Measurements from ENCODE around the gene ENAH.

DNA sequence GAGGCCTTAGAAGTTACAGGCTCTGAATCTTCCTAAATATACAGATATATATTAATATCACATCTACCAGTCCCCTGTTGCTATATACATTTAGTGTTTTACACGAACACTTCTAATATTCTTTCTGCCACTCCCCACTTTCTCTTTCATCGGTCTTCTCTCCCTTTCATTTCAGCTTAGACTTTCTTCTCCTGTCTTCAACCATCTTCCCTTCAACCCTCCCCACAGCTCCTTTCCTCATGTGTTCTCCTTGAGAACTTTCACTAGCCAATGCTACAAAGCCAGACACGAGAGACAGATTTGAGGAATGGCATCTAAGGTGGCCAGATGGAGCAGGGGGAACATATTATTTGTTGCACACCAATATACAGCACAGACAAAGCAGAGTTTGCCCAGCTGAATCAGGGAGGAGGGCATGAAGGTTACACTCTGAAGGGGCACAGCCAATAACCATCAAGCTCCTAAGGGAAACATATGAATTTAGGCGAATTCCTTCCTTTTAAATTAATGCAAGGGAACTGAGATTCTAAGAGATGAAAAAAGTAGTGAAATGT, 141.0 kb downstream of the ENAH start:
- TF ChIP-seq, protein P1, sequence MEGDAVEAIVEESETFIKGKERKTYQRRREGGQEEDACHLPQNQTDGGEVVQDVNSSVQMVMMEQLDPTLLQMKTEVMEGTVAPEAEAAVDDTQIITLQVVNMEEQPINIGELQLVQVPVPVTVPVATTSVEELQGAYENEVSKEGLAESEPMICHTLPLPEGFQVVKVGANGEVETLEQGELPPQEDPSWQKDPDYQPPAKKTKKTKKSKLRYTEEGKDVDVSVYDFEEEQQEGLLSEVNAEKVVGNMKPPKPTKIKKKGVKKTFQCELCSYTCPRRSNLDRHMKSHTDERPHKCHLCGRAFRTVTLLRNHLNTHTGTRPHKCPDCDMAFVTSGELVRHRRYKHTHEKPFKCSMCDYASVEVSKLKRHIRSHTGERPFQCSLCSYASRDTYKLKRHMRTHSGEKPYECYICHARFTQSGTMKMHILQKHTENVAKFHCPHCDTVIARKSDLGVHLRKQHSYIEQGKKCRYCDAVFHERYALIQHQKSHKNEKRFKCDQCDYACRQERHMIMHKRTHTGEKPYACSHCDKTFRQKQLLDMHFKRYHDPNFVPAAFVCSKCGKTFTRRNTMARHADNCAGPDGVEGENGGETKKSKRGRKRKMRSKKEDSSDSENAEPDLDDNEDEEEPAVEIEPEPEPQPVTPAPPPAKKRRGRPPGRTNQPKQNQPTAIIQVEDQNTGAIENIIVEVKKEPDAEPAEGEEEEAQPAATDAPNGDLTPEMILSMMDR (IDR thresholded peaks at IDR 0.05): no peak
- no peak for TF ChIP-seq POLR2AphosphoS5 (IDR thresholded peaks at IDR 0.05)

Data from gastroesophageal sphincter (tissue), 3 donors.